Karpas-422 (cell line): ENCODE results near the gene DKKL1. TPM values are rescaled to one million over a fixed set of nuclear protein-coding genes. Genes with fewer than 3 reads are reported as not detected.

Experiments used
- DNase-seq: peaks from one replicate; pipeline ENCODE4 v3.0.0-alpha.2; 2015
- H2AFZ ChIP-seq: fragments of 200-600 bp; sonication (generic); 2 replicates; pipeline ENCODE4 v1.6.1; 2014; ENCODE audit warnings: antibody characterized with exemption, low read length, mixed read lengths
- H3K27ac ChIP-seq: fragments of 200-600 bp; sonication (generic); 2 replicates; pipeline ENCODE4 v1.5.1; 2014; ENCODE audit warnings: mild to moderate bottlenecking, low read length, moderate library complexity
- H3K27me3 ChIP-seq: fragments of 200-600 bp; sonication (generic); 2 replicates; pipeline ENCODE4 v1.6.1; 2014; ENCODE audit warnings: low read length, mixed read lengths
- H3K36me3 ChIP-seq: fragments of 200-600 bp; sonication (generic); 2 replicates; pipeline ENCODE4 v1.6.1; 2014; ENCODE audit warnings: low read length, mixed read lengths; ENCODE audit not compliant: insufficient read depth
- H3K4me1 ChIP-seq: fragments of 200-600 bp; sonication (generic); 2 replicates; pipeline ENCODE4 v1.6.1; 2014; ENCODE audit warnings: mild to moderate bottlenecking, low read length, mixed read lengths
- H3K4me2 ChIP-seq: fragments of 200-600 bp; sonication (generic); 2 replicates; pipeline ENCODE4 v1.6.1; 2014; ENCODE audit warnings: low read length, low read depth, mild to moderate bottlenecking; ENCODE audit not compliant: poor library complexity, severe bottlenecking
- H3K4me3 ChIP-seq: fragments of 200-600 bp; sonication (generic); 2 replicates; pipeline ENCODE4 v1.5.1; 2014; ENCODE audit warnings: mild to moderate bottlenecking, antibody characterized with exemption, low read length, mixed read lengths
- H3K79me2 ChIP-seq: fragments of 200-600 bp; sonication (generic); 2 replicates; pipeline ENCODE4 v1.6.1; 2014; ENCODE audit warnings: mild to moderate bottlenecking, low read length, mixed read lengths
- H3K9ac ChIP-seq: fragments of 200-600 bp; sonication (generic); 2 replicates; pipeline ENCODE4 v1.6.0; 2014; ENCODE audit warnings: low read length
- H3K9me2 ChIP-seq: fragments of 200-600 bp; sonication (generic), shearing (Covaris generic); replicated peaks from 2 replicates; pipeline ENCODE4 v1.6.0; 2014; ENCODE audit warnings: mild to moderate bottlenecking, low read length, moderate library complexity; ENCODE audit not compliant: insufficient read depth
- H3K9me3 ChIP-seq: fragments of 300-700, 200-600 bp; sonication (generic); 2 replicates; pipeline ENCODE4 v1.6.1; 2014; ENCODE audit warnings: low read length, mixed read lengths
- H4K20me1 ChIP-seq: fragments of 200-600 bp; sonication (generic); 2 replicates; pipeline ENCODE4 v1.6.1; 2014; ENCODE audit warnings: mild to moderate bottlenecking, antibody characterized with exemption, low read length, low read depth; ENCODE audit not compliant: insufficient read depth
- total RNA-seq: library from RNA; depleted of rRNA; stranded (reverse); fragments of >200 nt; shearing (Covaris generic); gene quantifications from 2 replicates; pipeline ENCODE4 v1.2.3, GENCODE V29; 2014; ENCODE audit warnings: low replicate concordance

The DKKL1 gene
- total RNA-seq, 1 experiment from 2014 or later = not detected

GRCh38 chr19:49347835-49348234 is 15.8 kb upstream of the DKKL1 start:
- peak overlapping the region; percentile 42 for H3K4me2 ChIP-seq
- H3K27ac ChIP-seq = peak overlapping the region; percentile 91
- H3K9ac ChIP-seq = peak overlapping the region; percentile 50
- H3K79me2 ChIP-seq = no peaks in the 10 kb centered on the region
- H3K9me3 ChIP-seq = peaks cover 6% of the 10 kb centered on the region
- H3K36me3 ChIP-seq = no peaks in the 10 kb centered on the region
- H3K4me3 ChIP-seq = peak overlapping the region; percentile 9; the same call in 1 of the 2 replicates
- H3K9me2 ChIP-seq = no peaks in the 10 kb centered on the region
- peak overlapping the region; percentile 13; the same call in 1 of the 2 replicates for H2AFZ ChIP-seq
- no peaks in the 10 kb centered on the region for H4K20me1 ChIP-seq
- peaks cover 24% of the 10 kb centered on the region for H3K4me1 ChIP-seq
- DNase-seq = peak; percentile 94
- no peaks in the 10 kb centered on the region for H3K27me3 ChIP-seq

GRCh38 chr19:49348305-49349189 is 15.1 kb upstream of the DKKL1 start:
- peak overlapping the region; percentile 42 for H3K4me2 ChIP-seq
- H3K9me2 ChIP-seq = no peaks in the 10 kb centered on the region
- H3K4me3 ChIP-seq = peak overlapping the region; percentile 9; the same call in 1 of the 2 replicates
- H3K9ac ChIP-seq = peak overlapping the region; percentile 50
- no peaks in the 10 kb centered on the region for H3K79me2 ChIP-seq
- H3K27ac ChIP-seq = peak overlapping the region; percentile 91
- DNase-seq = peak; percentile 88
- H3K27me3 ChIP-seq = no peaks in the 10 kb centered on the region
- peaks cover 6% of the 10 kb centered on the region for H3K9me3 ChIP-seq
- peaks cover 30% of the 10 kb centered on the region for H3K4me1 ChIP-seq
- H3K36me3 ChIP-seq = no peaks in the 10 kb centered on the region
- no peak overlapping the region for H2AFZ ChIP-seq
- H4K20me1 ChIP-seq = no peaks in the 10 kb centered on the region

GRCh38 chr19:49349567-49349966 is 14.1 kb upstream of the DKKL1 start:
- Histone ChIP-seq H2AFZ (no peak overlapping the region), H3K4me2 (no peak overlapping the region), H3K4me1 (peaks cover 32% of the 10 kb centered on the region)

GRCh38 chr19:49355909-49356353 is 7.7 kb upstream of the DKKL1 start:
- Histone ChIP-seq H3K36me3 (no peaks in the 10 kb centered on the region), H3K27ac (no peak overlapping the region), H4K20me1 (no peaks in the 10 kb centered on the region), H2AFZ (peak overlapping the region; percentile 25; the same call in 1 of the 2 replicates), H3K9ac (peak overlapping the region; percentile 51), H3K4me2 (peak overlapping the region; percentile 54), H3K9me2 (no peaks in the 10 kb centered on the region), H3K4me1 (peaks cover 37% of the 10 kb centered on the region), H3K9me3 (no peaks in the 10 kb centered on the region), H3K4me3 (peak overlapping the region; percentile 9; the same call in 1 of the 2 replicates), H3K27me3 (no peaks in the 10 kb centered on the region), H3K79me2 (no peaks in the 10 kb centered on the region)
- no peak for DNase-seq

More at GRCh38 chr19:49349567-49349966, 14.1 kb upstream of the DKKL1 start:
- Histone ChIP-seq H3K9me2 (no peaks in the 10 kb centered on the region), H3K36me3 (no peaks in the 10 kb centered on the region), H3K79me2 (no peaks in the 10 kb centered on the region), H3K27me3 (no peaks in the 10 kb centered on the region), H3K27ac (no peak overlapping the region), H3K9ac (no peak overlapping the region), H4K20me1 (no peaks in the 10 kb centered on the region), H3K9me3 (peaks cover 6% of the 10 kb centered on the region), H3K4me3 (no peak overlapping the region)
- DNase-seq = no peak

- Histone ChIP-seq H3K79me2 (no peaks in the 10 kb centered on the region), H3K9me2 (no peaks in the 10 kb centered on the region), H3K4me2 (peak overlapping the region; percentile 54), H3K9ac (peak overlapping the region; percentile 51), H3K27me3 (no peaks in the 10 kb centered on the region), H3K4me3 (peak overlapping the region; percentile 9; the same call in 1 of the 2 replicates), H4K20me1 (no peaks in the 10 kb centered on the region), H3K4me1 (peaks cover 42% of the 10 kb centered on the region), H2AFZ (0 out of 2 replicates have a peak overlapping the region, but pooled peaks have one; percentile 25), H3K36me3 (no peaks in the 10 kb centered on the region), H3K27ac (no peak overlapping the region), H3K9me3 (no peaks in the 10 kb centered on the region)
- DNase-seq = no peak
These were observed 7.3 kb upstream of the DKKL1 start for GRCh38 chr19:49356382-49356781.

GRCh38 chr19:49357186-49357585 is 6.5 kb upstream of the DKKL1 start:
- Histone ChIP-seq H3K9me3 (no peaks in the 10 kb centered on the region), H3K27me3 (no peaks in the 10 kb centered on the region), H3K4me2 (peak overlapping the region; percentile 8), H3K27ac (no peak overlapping the region), H3K36me3 (no peaks in the 10 kb centered on the region), H2AFZ (no peak overlapping the region), H4K20me1 (no peaks in the 10 kb centered on the region), H3K4me3 (no peak overlapping the region; the same call in 1 of the 2 replicates), H3K9ac (peak overlapping the region; percentile 51), H3K4me1 (peaks cover 50% of the 10 kb centered on the region), H3K79me2 (no peaks in the 10 kb centered on the region), H3K9me2 (no peaks in the 10 kb centered on the region)
- DNase-seq = no peak

GRCh38 chr19:49359851-49360820 is 3.5 kb upstream of the DKKL1 start:
- no peaks in the 10 kb centered on the region for H3K9me2 ChIP-seq
- H3K4me3 ChIP-seq = no peak overlapping the region
- no peak overlapping the region for H2AFZ ChIP-seq
- peak overlapping the region; percentile 17; the same call in 1 of the 2 replicates for H3K9ac ChIP-seq
- no peaks in the 10 kb centered on the region for H3K9me3 ChIP-seq
- no peak for DNase-seq
- peaks cover 52% of the 10 kb centered on the region for H3K4me1 ChIP-seq
- no peaks in the 10 kb centered on the region for H3K36me3 ChIP-seq
- no peaks in the 10 kb centered on the region for H4K20me1 ChIP-seq
- no peaks in the 10 kb centered on the region for H3K27me3 ChIP-seq
- no peak overlapping the region for H3K4me2 ChIP-seq
- no peaks in the 10 kb centered on the region for H3K79me2 ChIP-seq
- H3K27ac ChIP-seq = no peak overlapping the region
